Measurements from ENCODE around the gene NOL8. TPM values are rescaled to one million over a fixed set of nuclear protein-coding genes. Genes with fewer than 3 reads are reported as not detected.
A peak's percentile ranks its signal among the peaks of the same experiment; 100 is the strongest.

NOL8 gene
- polyA plus RNA-seq, 1 donor (not counting 4 experiments of a cell fraction or from before 2014, with no cell fraction given): 28.9 TPM

- DNase-seq (ENCODE audit: low read depth, low spot score) (no peak), FAIRE-seq (peak; percentile 83)
- H3K9me3 ChIP-seq (ENCODE audit: control insufficient read depth, low read depth, low read length): no peaks in the 10 kb centered on the region
- no peak overlapping the region for H3K9ac ChIP-seq (ENCODE audit: control insufficient read depth, extremely low read depth, insufficient read depth, low read length)
- H3K9me1 ChIP-seq (ENCODE audit: control insufficient read depth, extremely low read depth, insufficient read depth, low read length): peaks cover 3% of the 10 kb centered on the region
- TF ChIP-seq CTCF (optimal IDR thresholded peaks at IDR 0.05 in 1 of 3, IDR thresholded peaks at IDR 0.05 in 1 of 3, conservative IDR thresholded peaks at IDR 0.05 in 1 of 3; ENCODE audit: extremely low read depth in 1 of 3, insufficient read depth in 2 of 3, low read length in 3 of 3) (no peak), EZH2 (IDR thresholded peaks at IDR 0.05; ENCODE audit: low read length) (no peak)
- H4K20me1 ChIP-seq (ENCODE audit: control insufficient read depth, extremely low read depth, insufficient read depth, low read length): no peaks in the 10 kb centered on the region
- H3K36me3 ChIP-seq (ENCODE audit: control insufficient read depth in 2 of 2, extremely low read depth in 1 of 2, insufficient read depth in 2 of 2, low read length in 2 of 2): peaks cover 19 to 36% of the 10 kb centered on the region in 2 experiments
- H2AFZ ChIP-seq (ENCODE audit: control insufficient read depth, low read length): no peak overlapping the region
- H3K4me2 ChIP-seq (ENCODE audit: control insufficient read depth, extremely low read depth, insufficient read depth, low read depth, low read length): peak overlapping the region; percentile 55
- H3K4me3 ChIP-seq (ENCODE audit: control insufficient read depth in 2 of 3, extremely low read depth in 1 of 3, insufficient read depth in 2 of 3, low read depth in 1 of 3, low read length in 3 of 3): peak overlapping the region in 2 of 3 experiments; percentile 6 to 50
- dilution Hi-C loops (cut with MboI; ENCODE audit: extremely low pct_ligation_motif_present, low sequenced_read_pairs): no loop called here
- H3K27me3 ChIP-seq (ENCODE audit: control insufficient read depth, extremely low read depth, insufficient read depth, low read length): no peaks in the 10 kb centered on the region
- peaks cover 13% of the 10 kb centered on the region for H3K4me1 ChIP-seq (ENCODE audit: control insufficient read depth, extremely low read depth, insufficient read depth, low read length)
- peak overlapping the region; percentile 59 for H3K27ac ChIP-seq (ENCODE audit: control insufficient read depth, insufficient read depth, low read length)
- peaks cover 13% of the 10 kb centered on the region for H3K79me2 ChIP-seq (ENCODE audit: control insufficient read depth, insufficient read depth, low read length)
Observed at GRCh38 chr9:92312887-92313623, 12.1 kb downstream of the NOL8 start.

DNA sequence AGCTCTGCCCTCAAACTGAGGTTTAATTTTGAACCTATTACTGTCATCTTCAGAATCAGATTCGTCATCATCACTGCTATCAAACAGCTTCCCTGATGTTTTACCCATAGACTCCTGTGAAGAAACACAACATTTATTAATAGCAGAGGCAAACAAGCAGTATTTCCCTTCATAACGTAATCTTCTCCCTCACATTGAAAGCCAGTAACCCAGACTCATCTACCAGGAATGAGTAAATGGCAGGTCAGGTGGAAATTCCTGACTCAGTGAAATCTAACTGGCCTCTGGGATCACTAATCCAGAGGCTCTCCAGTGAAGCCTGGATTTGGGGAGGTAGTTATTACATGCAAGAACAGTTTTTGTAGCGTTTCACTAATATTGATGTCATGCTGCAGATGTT is 14.6 kb downstream of the NOL8 start:
- Histone ChIP-seq H3K27ac (ENCODE audit: control insufficient read depth, insufficient read depth, low read length) (no peak overlapping the region), H4K20me1 (ENCODE audit: control insufficient read depth, extremely low read depth, insufficient read depth, low read length) (no peaks in the 10 kb centered on the region), H3K79me2 (ENCODE audit: control insufficient read depth, insufficient read depth, low read length) (peaks cover 13% of the 10 kb centered on the region), H3K9ac (ENCODE audit: control insufficient read depth, extremely low read depth, insufficient read depth, low read length) (no peak overlapping the region), H3K9me3 (ENCODE audit: control insufficient read depth, low read depth, low read length) (no peaks in the 10 kb centered on the region), H3K36me3 (ENCODE audit: control insufficient read depth in 2 of 2, extremely low read depth in 1 of 2, insufficient read depth in 2 of 2, low read length in 2 of 2) (peaks cover 19 to 37% of the 10 kb centered on the region in 2 experiments), H3K4me1 (ENCODE audit: control insufficient read depth, extremely low read depth, insufficient read depth, low read length) (peaks cover 13% of the 10 kb centered on the region), H3K9me1 (ENCODE audit: control insufficient read depth, extremely low read depth, insufficient read depth, low read length) (peaks cover 3% of the 10 kb centered on the region), H3K4me3 (ENCODE audit: control insufficient read depth in 2 of 3, extremely low read depth in 1 of 3, insufficient read depth in 2 of 3, low read depth in 1 of 3, low read length in 3 of 3) (no peak overlapping the region), H3K27me3 (ENCODE audit: control insufficient read depth, extremely low read depth, insufficient read depth, low read length) (no peaks in the 10 kb centered on the region), H2AFZ (ENCODE audit: control insufficient read depth, low read length) (no peak overlapping the region), H3K4me2 (ENCODE audit: control insufficient read depth, extremely low read depth, insufficient read depth, low read depth, low read length) (no peak overlapping the region)
- TF ChIP-seq EZH2 (IDR thresholded peaks at IDR 0.05; ENCODE audit: low read length): no peak
- TF ChIP-seq CTCF (optimal IDR thresholded peaks at IDR 0.05 in 1 of 3, IDR thresholded peaks at IDR 0.05 in 1 of 3, conservative IDR thresholded peaks at IDR 0.05 in 1 of 3; ENCODE audit: extremely low read depth in 1 of 3, insufficient read depth in 2 of 3, low read length in 3 of 3): no peak
- dilution Hi-C loops (cut with MboI; ENCODE audit: extremely low pct_ligation_motif_present, low sequenced_read_pairs): no loop called here
- FAIRE-seq (no peak), DNase-seq (ENCODE audit: low read depth, low spot score) (no peak)
